Activated CD8-positive, alpha-beta memory T cell treated with anti-CD3 and anti-CD28 coated beads, Interleukin-2, amount 50 U/mL, for 4 hours (primary cell): ENCODE measurements around the gene ZDHHC13.

ENCODE experiments used
- DNase-seq: peaks from one replicate; pipeline ENCODE4 v3.0.0-alpha.2; 2020

ZDHHC13 gene

DNA sequence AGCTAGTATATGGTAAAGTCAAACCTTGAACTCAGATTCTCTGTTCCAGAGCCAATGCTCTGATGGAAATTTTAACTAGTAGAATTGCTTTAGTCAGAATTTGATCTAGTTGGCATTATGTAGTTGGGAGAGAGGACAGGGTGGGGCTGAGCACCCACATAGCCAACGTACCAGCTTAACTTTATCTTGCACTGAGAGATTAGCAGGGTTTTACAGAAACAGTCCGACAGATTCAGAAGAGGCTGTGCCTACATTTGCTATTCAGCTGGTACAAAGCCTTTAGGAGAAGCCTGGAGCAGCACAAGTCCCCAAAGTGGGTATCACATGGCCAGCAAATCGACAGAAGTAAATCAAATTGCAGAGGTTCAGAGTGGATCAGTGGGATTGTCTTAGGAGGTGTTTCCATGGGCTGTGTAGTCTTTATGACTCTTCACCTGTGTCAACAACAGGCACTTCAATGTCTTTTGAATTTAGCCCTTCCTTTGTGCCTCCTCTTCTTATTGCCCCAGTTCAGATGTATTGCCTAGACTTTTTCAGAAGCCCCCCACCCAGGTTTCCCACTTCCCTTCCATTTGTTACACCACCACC, 92.1 kb downstream of the ZDHHC13 start:
- no peak for DNase-seq

DNA sequence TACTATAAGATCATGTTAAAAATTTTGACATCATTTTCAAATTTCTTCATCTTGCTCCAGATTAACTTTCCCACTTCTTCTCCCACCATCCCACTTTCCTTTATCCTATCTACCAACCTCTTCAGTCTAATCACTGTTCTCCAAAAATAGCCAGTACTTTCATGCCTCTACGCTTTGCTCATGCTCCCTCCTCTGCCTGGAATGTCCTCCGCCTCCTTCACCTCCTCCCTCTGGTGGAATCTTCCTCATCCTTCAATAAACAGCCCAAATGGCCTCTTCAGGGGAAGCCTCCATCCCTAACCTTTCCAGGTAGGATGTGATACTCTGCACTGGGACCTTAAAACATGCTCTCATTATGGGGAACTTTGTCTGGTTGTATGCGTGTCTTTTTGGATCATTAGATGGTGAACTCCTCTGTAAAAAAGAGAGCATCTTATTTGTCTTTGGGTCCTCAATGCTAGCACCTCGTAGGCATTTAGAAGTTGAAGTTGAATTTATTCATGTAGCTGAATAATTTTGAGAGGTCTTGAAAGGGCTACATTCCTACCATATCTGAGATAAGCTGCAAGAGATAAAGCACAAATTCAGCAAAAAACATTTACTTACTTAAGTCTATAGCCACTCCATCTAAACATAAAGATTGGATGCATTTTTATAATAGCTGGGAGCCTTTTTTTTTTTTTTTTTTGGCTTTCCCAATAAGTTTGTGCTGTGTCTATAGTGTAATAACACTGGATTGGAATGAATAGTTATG, 92.8 kb downstream of the ZDHHC13 start:
- DNase-seq = no peak

DNA sequence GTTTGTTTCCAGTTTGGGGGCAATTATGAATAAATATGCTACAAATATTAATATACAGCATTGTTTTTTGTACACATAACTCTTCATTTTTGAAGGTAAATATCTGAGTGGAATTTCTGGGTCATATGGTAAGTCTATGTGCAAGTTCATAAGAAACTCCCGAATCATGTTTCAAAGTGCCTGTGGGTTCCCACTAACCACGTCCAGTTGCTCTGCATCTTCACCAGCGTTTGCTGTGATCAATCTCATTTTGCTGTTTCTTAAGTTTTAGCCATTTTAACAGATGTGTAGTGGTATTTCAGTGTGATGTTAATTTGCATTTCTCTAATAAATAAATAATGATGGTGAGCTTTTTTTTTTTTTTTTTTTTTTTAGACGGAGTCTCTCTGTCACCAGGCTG, 99.1 kb downstream of the ZDHHC13 start:
- DNase-seq = no peak

DNA sequence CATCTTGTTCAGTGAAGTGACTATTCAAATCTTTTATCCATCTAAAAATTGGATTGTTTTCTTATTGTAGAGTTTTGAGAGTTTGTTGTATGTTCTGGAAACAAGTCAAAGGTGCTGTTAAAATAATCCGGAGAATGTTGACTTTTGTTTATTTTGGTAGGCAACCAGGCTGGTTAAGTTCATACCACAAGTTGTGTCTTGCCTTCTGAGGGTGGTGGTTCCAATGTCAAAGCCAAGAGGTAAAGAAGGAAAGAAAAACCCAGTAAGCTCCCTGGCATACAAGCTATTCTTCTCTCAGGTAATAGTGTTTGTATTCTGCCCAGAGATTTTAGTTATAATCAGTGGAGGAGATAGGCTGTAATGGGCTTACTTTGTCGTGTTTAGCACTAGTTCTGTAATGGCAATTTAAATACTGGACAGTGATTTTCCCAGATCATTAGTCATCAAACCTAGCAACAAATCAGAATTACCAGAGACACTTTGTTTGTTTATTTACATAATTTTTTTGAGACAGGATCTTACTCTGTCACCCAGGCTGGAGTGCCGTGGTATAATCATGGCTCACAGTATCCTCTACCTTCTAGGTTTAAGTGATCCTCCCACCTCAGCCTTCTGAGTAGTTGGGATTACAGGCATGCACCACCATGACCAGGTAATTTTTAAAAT, 99.9 kb downstream of the ZDHHC13 start:
- no peak for DNase-seq

DNA sequence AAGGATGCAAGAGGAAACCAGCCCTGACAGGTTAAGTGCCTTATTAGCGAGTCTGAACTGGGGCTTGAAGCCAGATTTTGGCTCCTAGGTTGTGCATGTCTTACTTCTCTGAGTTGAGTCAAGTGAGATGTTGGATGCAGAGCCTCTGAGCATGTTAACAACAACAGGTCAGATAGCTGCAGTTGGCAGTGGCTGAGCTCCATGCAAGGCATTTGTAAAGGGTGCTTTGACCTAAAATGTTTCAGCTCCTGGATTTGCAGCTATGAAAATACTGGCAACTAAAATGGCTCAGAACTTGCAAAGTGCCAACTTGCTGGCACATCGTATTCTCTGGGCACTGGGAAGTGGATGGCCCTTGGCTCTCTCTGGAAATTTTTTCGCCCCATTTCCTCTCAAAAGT, 101.2 kb downstream of the ZDHHC13 start:
- DNase-seq = no peak

DNA sequence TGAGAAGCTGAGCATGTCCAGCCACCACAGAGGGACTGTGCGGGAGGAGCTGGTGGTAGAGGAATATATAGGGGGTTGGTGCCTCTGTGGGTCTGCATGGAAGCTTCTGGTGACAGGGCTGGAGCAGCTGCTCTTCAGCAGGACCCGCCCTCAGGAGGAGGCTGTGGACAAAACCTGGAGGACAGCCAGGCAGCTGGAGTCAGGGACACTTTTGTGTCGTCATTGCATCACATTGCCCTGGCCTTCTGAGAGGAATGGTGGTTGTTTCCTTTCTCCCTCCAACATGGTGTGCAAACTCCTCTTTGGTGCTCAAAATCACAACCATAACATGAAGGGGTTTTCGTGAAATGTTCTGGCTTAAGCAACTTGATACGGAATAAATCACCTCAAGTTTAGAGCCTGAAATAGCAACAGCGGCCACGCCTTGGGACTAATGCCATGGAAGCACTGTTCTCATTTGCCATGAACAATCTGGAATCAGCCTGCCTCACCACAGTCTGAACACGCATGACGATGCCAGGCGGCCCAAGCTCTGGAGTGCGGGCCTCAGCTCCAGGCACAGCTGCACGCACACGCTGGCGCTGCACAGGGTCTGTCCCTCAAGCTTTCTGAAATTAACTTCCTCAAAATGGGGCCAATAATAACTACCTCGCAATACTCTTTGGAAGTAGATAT, 102.0 kb downstream of the ZDHHC13 start:
- DNase-seq = no peak

DNA sequence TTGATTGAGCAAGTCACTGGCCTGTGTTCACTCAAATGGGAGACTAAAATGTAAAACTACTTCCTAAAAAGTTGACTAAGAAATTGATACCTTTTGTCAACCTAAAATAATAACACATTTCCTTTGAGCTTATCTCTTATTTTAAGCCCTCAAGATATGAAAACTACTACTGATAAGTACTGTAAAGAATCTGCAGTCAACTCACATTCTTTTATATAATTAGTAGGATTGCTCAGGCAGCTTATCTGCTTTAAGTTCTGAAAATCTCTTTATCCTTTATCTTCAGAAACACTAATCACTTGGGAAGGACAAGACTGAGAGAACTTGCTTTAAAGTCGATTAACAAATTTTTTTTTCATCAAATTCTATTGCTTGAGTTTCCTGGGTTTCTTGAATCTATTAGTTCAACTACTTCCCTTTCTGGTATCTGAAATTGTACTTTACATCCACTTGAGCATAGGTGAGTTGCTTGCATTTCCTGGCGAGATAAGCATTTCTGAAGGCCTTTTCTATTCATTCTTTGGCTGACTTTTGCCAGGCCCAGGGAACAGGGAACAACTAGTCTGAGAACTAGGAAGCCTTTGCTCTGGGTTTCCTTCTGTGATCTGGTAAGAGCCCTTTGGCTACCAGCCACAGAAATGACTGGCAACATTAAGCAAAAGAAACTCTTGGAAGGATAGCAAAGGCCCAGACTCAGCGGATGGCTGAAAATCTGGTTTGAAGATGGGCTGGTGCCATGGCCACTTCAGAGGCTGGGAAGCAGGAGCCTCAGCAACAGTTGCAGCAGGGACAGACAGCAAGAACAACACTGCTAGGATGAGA, 104.1 kb downstream of the ZDHHC13 start:
- DNase-seq = no peak

DNA sequence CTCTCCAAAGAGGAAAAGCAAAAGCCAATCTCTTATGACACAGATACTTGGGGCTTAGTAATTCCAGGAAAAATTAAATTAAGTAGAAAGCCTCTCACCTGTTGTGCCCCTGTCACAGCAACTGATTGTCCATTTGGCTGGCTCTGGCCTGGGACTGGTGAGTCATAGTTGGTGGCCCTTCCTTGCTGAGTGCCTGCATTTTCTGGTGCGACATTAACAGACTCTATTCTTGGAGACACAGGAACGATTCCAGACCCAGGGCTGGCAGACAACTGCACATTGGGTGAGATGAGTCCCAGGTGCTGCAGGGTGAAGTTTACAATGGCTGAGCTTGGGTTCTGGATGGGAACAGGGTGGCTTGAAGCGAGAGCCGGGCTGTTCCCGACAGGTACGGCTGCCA, 108.2 kb downstream of the ZDHHC13 start:
- no peak for DNase-seq

DNA sequence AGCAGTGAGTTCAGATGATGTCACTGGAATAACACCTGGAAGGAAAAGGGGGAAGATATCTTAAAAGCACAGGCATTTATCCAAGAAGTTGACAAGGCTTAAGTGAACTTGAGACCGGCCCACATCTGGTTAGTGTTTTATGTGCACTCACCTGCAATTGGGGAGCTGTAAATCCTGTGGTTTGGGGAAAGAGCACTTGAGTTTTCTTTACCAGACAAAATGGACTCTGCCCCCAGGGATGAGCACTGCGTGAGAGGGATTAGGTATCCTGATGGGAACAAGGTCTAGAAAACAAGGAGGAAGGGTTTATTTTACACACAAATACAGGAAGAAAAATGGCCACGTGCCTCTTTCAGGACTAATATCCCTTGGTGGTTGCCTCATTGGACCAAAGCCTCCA, 108.6 kb downstream of the ZDHHC13 start:
- DNase-seq = no peak
